Heart right ventricle (tissue), 16 donors: ENCODE data around the gene TECTA. TPM values are rescaled to one million over a fixed set of nuclear protein-coding genes. Genes with fewer than 3 reads are reported as not detected.

Source experiments
- ATAC-seq, 8 donors: fragments of 200-7000 bp; cut with Tn5 transposase; one replicate each; pipeline ENCODE4 v1.9.1; 2020; ENCODE audit warnings: mild to moderate bottlenecking in 8 of 8, moderate library complexity in 8 of 8, moderate number of reproducible peaks in 1 of 8
- DNase-seq, 2 donors: peaks; one replicate each; pipeline ENCODE4 v3.0.0-alpha.2; 2020
- H3K27ac ChIP-seq, 10 donors: fragments of 200-600 bp; sonication (generic) in 2 of 10; one replicate each; pipeline versions ENCODE4 v1.5.0 to v1.8.0; 2020 to 2022; ENCODE audit warnings: mild to moderate bottlenecking in 3 of 10
- H3K27me3 ChIP-seq, 7 donors: fragments of 200-600 bp; one replicate each; pipeline ENCODE4 v1.8.0; 2021 to 2022; ENCODE audit warnings: mild to moderate bottlenecking in 2 of 7
- H3K36me3 ChIP-seq, 9 donors: fragments of 200-600 bp; sonication (generic) in 1 of 9; one replicate each; pipeline versions ENCODE4 v1.5.0 to v1.8.0; 2020 to 2022; ENCODE audit warnings: mild to moderate bottlenecking in 2 of 9
- H3K4me1 ChIP-seq, 9 donors: fragments of 200-600 bp; sonication (generic) in 1 of 9; one replicate each; pipeline versions ENCODE4 v1.5.0 to v1.8.0; 2020 to 2022; ENCODE audit warnings: mild to moderate bottlenecking in 4 of 9
- H3K4me3 ChIP-seq, 10 donors: fragments of 200-600 bp; sonication (generic) in 2 of 10; one replicate each; pipeline versions ENCODE4 v1.5.0 to v1.8.0; 2020 to 2022; ENCODE audit warnings: mild to moderate bottlenecking in 7 of 10, moderate library complexity in 2 of 10
- H3K9me3 ChIP-seq, 11 donors: fragments of 200-600 bp in 10 of 11; sonication (generic) in 2 of 11; one replicate each; pipeline versions ENCODE4 v1.5.0 to v1.8.0; 2013 to 2022; ENCODE audit warnings: mild to moderate bottlenecking in 2 of 11, control low read depth in 1 of 11, moderate library complexity in 1 of 11
- CTCF ChIP-seq, 9 donors: fragments of 200-600 bp; sonication (generic) in 2 of 9; IDR thresholded peaks; one replicate each; pipeline versions ENCODE4 v1.5.0 to v1.8.0; 2021 to 2022; ENCODE audit warnings: antibody characterized with exemption in 9 of 9, mild to moderate bottlenecking in 5 of 9, moderate library complexity in 1 of 9
- WGBS, 2 donors: extraction: QIAGEN DNeasy Blood & Tissue Kit; methylation state at CpG; one replicate each; pipeline ENCODE4 v1.1.7; 2013; ENCODE audit warnings: inconsistent platforms in 1 of 2; 5-methylcytosine and 5-hydroxymethylcytosine counted together
- intact Hi-C, 10 donors: fragments of 100-400 bp; cut with DNase I; formaldehyde crosslinking; loops; one replicate each; pipeline versions ENCODE4 v1.11.1 to v1.14.2; 2022
- polyA plus RNA-seq, 2 donors: library from polyadenylated mRNA; stranded (reverse); fragments of 200-250 nt; gene quantifications; one replicate each; pipeline ENCODE4 v1.2.3, GENCODE V29; 2013
- total RNA-seq, 10 donors: library from RNA; stranded (reverse); fragmentation: NEBNext Ultra II Directional in 3 of 10; extraction: Animal tissue kit (Norgen Biotek cat#: 25700) in 3 of 10; gene quantifications; one replicate each; pipeline versions ENCODE4 v1.2.1 to v1.2.4, GENCODE V29; 2021 to 2023
- donor health status: Arrhythmogenic right ventricular cardiomyopathy.
- donor health status: ischemic (EF 13 %, LVEDD 7.1; RV severe dilation, severe dysfunction).
- donor health status: healthy with polysubstance abuse.
- donor health status: DM: no; HTN: yes; CAD: no.
- donor health status: DM: no; HTN: no; CAD: no.
- donor health status: ischemic (EF 25% LVEDD 6.9; RV normal size, moderate dysfunction).
- donor health status: ischemic (EF 25% LVEDD 5.7; RV mildly dilated, moderate dysfunction).
- donor health status: healthy.
- donor health status: DM: yes; HTN: yes; CAD: no.
- donor health status: Ischemic cardiomyopathy.
- donor health status: ischemic (EF 35%, LVEDD 5.7; RV mildly dilated, moderate dysfunction).
- donor health status: nonischemic (EF 11% LVEDD 7.7; RV severe dilation, severe dysfunction).
- donor health status: DM: yes; HTN: yes; CAD: no.
- donor health status: PGD.
- donor health status: ischemic (EF 29% LVEDD 5.4; RV normal size, mild dysfunction).
- donor health status: nonischemic (EF 23%, LVEDD 6.1; RV moderate dilation, normal function).

TECTA gene
- total and polyA plus RNA-seq, 12 donors: 0.38 to 1.9 (median 1.1) TPM

DNA sequence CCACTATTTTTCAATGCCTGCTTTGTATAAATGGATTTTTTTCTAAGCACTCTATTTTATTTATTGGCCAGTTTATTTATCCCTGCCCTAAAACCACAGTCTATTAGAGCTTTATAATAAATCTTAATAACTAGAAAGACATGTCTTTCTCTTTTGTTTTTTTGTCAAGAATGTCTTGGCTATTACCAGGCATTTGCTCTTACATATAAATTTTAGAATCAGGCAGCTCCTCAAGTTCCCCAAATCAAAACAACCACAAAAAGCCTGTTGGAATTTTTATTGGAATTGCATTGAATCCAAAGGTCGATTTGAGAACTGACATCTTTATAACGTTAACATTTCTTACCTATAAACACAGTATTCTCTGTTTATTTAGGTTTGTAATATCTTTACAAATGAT, 105.8 kb downstream of the TECTA start:
- Histone ChIP-seq H3K4me1 (peaks cover 0 to 3% (median 0%) of the 10 kb centered on the region in 9 donors), H3K9me3 (no peaks in the 10 kb centered on the region), H3K36me3 (no peaks in the 10 kb centered on the region), H3K27me3 (peaks cover 0 to 18% (median 0%) of the 10 kb centered on the region in 7 donors), H3K4me3 (no peak overlapping the region), H3K27ac (no peak overlapping the region)
- DNase-seq (no peak), ATAC-seq (no peak)
- 71 to 73% methylated on average over 2 of the region's 2 CpGs for WGBS, 2 donors
- no peak for TF ChIP-seq CTCF (IDR thresholded peaks at IDR 0.05)
- intact Hi-C loops: no loop called here

GRCh38 chr11:121207485-121208115, 106.6 kb downstream of the TECTA start:
- intact Hi-C loops: no loop called here

DNA sequence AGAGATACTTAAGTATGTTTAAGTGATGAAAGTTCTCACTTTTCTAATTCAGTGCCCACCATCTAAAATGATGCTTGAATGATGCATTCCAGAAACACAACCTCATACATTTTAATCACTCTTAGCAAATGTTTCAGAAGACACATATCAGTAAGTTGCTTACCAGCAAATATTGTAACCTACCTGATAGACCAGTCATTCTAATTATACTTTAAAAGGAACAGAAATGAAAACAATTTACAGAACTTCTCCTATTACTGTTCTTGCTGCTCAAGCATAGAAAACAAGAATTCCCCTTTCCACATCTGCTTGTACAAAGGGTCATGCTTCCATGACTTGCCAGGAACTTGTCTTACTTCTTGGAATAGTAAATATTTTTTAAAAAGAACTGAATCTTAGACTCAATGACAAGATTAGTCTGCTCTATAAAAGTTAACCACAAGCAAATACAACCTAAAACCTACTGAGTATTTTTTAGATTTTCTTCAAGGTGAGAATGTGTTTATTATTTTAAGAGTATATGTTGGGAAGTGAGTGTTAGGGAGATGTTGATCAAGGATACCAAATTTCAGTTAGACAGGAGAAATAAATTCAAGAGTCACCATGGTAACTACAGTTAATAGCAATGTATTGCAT, 109.5 kb downstream of the TECTA start:
- TF ChIP-seq CTCF (IDR thresholded peaks at IDR 0.05): no peak
- ATAC-seq (no peak), DNase-seq (no peak)
- intact Hi-C loops: no loop called here
- Histone ChIP-seq H3K4me3 (no peak overlapping the region), H3K36me3 (no peaks in the 10 kb centered on the region), H3K27me3 (peaks cover 0 to 14% (median 0%) of the 10 kb centered on the region in 7 donors), H3K9me3 (no peaks in the 10 kb centered on the region), H3K27ac (no peak overlapping the region), H3K4me1 (peaks cover 0 to 6% (median 0%) of the 10 kb centered on the region in 9 donors)

More at GRCh38 chr11:121207485-121208115, 106.6 kb downstream of the TECTA start:
- Histone ChIP-seq H3K4me3 (no peak overlapping the region), H3K4me1 (peaks cover 0 to 6% (median 0%) of the 10 kb centered on the region in 9 donors), H3K9me3 (no peaks in the 10 kb centered on the region), H3K36me3 (no peaks in the 10 kb centered on the region), H3K27me3 (peaks cover 0 to 18% (median 0%) of the 10 kb centered on the region in 7 donors), H3K27ac (no peak overlapping the region)
- TF ChIP-seq CTCF (IDR thresholded peaks at IDR 0.05): no peak
- DNase-seq (no peak), ATAC-seq (no peak)

- DNase-seq: no peak
- no peak for ATAC-seq
- Histone ChIP-seq H3K36me3 (no peaks in the 10 kb centered on the region), H3K27ac (no peak overlapping the region), H3K9me3 (no peaks in the 10 kb centered on the region), H3K4me3 (no peak overlapping the region), H3K27me3 (peaks cover 0 to 14% (median 0%) of the 10 kb centered on the region in 7 donors), H3K4me1 (peaks cover 0 to 6% (median 0%) of the 10 kb centered on the region in 9 donors)
- intact Hi-C loops: no loop called here
- WGBS, 2 donors: 89 to 92% methylated on average over 1 of the region's 1 CpG
- TF ChIP-seq CTCF (IDR thresholded peaks at IDR 0.05): no peak
Observed at GRCh38 chr11:121211626-121212025, 110.6 kb downstream of the TECTA start.
